VCaP (cell line): ENCODE results near the gene ENSA.

Experiments
- H3K27ac ChIP-seq: fragments of 450-650 bp; 2 replicates; pipeline ENCODE4 v1.5.1; 2017
- CTCF ChIP-seq: fragments of 450-650 bp; conservative IDR thresholded peaks from 2 replicates; pipeline ENCODE4 v1.5.1; 2017; ENCODE audit warnings: mild to moderate bottlenecking, moderate library complexity

Gene ENSA

GRCh38 chr1:150622303-150622975 lies 7.0 kb downstream of the ENSA start:
- no peak for TF ChIP-seq CTCF
- peak overlapping the region; percentile 55; the same call in 1 of the 2 replicates for H3K27ac ChIP-seq

- peak; percentile 80 for TF ChIP-seq CTCF
- H3K27ac ChIP-seq = peak overlapping the region; percentile 55
Measured at GRCh38 chr1:150621497-150622302, 7.7 kb downstream of the ENSA start.

- peak overlapping the region; percentile 55 for H3K27ac ChIP-seq
Measured at GRCh38 chr1:150620919-150621318, 8.5 kb downstream of the ENSA start.

GRCh38 chr1:150619576-150620509 lies 9.6 kb downstream of the ENSA start:
- TF ChIP-seq CTCF = peak; percentile 77

More at GRCh38 chr1:150620919-150621318, 8.5 kb downstream of the ENSA start:
- no peak for TF ChIP-seq CTCF

GRCh38 chr1:150615346-150616201 lies 13.8 kb downstream of the ENSA start:
- TF ChIP-seq CTCF = no peak
- H3K27ac ChIP-seq = no peak overlapping the region

More at GRCh38 chr1:150619576-150620509, 9.6 kb downstream of the ENSA start:
- peak overlapping the region; percentile 55 for H3K27ac ChIP-seq

- H3K27ac ChIP-seq = peak overlapping the region; percentile 47
- TF ChIP-seq CTCF = no peak
Measured at GRCh38 chr1:150613061-150613920, 16.1 kb downstream of the ENSA start.
